ENCODE data around the gene GRB10.
A peak's percentile ranks its signal among the peaks of the same experiment; 100 is the strongest.

GRB10 gene

GRCh38 chr7:50793120-50793946, 10.6 kb upstream of the GRB10 start:
- Mint-ChIP-seq H3K27ac (no peak overlapping the region), H3K4me3 (peak overlapping the region; percentile 79), H3K36me3 (ENCODE audit: low read depth) (peaks cover 15% of the 10 kb centered on the region), H3K27me3 (ENCODE audit: low read depth, poor library complexity) (peaks cover 19% of the 10 kb centered on the region), H3K9me3 (peaks cover 25% of the 10 kb centered on the region), H3K4me1 (peaks cover 23% of the 10 kb centered on the region)
- DNase-seq = peak; percentile 68
- TF ChIP-seq CTCF (IDR thresholded peaks at IDR 0.05) = no peak

GRCh38 chr7:50792342-50793119, 9.8 kb upstream of the GRB10 start:
- Mint-ChIP-seq H3K27ac (peak overlapping the region; percentile 67), H3K9me3 (peaks cover 30% of the 10 kb centered on the region), H3K27me3 (ENCODE audit: low read depth, poor library complexity) (peaks cover 19% of the 10 kb centered on the region), H3K4me3 (peak overlapping the region; percentile 97), H3K36me3 (ENCODE audit: low read depth) (peaks cover 23% of the 10 kb centered on the region), H3K4me1 (peaks cover 23% of the 10 kb centered on the region)
- DNase-seq = peak; percentile 66
- TF ChIP-seq CTCF (IDR thresholded peaks at IDR 0.05) = no peak

- H3K27ac Mint-ChIP-seq = peak overlapping the region; percentile 67
- peaks cover 29% of the 10 kb centered on the region for H3K36me3 Mint-ChIP-seq (ENCODE audit: low read depth)
- H3K4me1 Mint-ChIP-seq = peaks cover 23% of the 10 kb centered on the region
- peaks cover 19% of the 10 kb centered on the region for H3K27me3 Mint-ChIP-seq (ENCODE audit: low read depth, poor library complexity)
- no peak for TF ChIP-seq CTCF (IDR thresholded peaks at IDR 0.05)
- DNase-seq = no peak
- peak overlapping the region; percentile 97 for H3K4me3 Mint-ChIP-seq
- peaks cover 30% of the 10 kb centered on the region for H3K9me3 Mint-ChIP-seq
Measured at GRCh38 chr7:50791938-50792341, 9.2 kb upstream of the GRB10 start.

GRCh38 chr7:50791363-50791937, 8.8 kb upstream of the GRB10 start:
- peaks cover 33% of the 10 kb centered on the region for H3K36me3 Mint-ChIP-seq (ENCODE audit: low read depth)
- TF ChIP-seq CTCF (IDR thresholded peaks at IDR 0.05) = no peak
- H3K4me1 Mint-ChIP-seq = peaks cover 23% of the 10 kb centered on the region
- H3K27ac Mint-ChIP-seq = peak overlapping the region; percentile 67
- H3K27me3 Mint-ChIP-seq (ENCODE audit: low read depth, poor library complexity) = peaks cover 23% of the 10 kb centered on the region
- no peak for DNase-seq
- peaks cover 34% of the 10 kb centered on the region for H3K9me3 Mint-ChIP-seq
- peak overlapping the region; percentile 97 for H3K4me3 Mint-ChIP-seq

- TF ChIP-seq CTCF (IDR thresholded peaks at IDR 0.05) = no peak
- Mint-ChIP-seq H3K36me3 (ENCODE audit: low read depth) (peaks cover 41% of the 10 kb centered on the region), H3K4me1 (peaks cover 23% of the 10 kb centered on the region), H3K27ac (no peak overlapping the region), H3K4me3 (peak overlapping the region; percentile 97), H3K27me3 (ENCODE audit: low read depth, poor library complexity) (peaks cover 28% of the 10 kb centered on the region), H3K9me3 (peaks cover 40% of the 10 kb centered on the region)
- DNase-seq = no peak
Measured at GRCh38 chr7:50790381-50790780, 7.7 kb upstream of the GRB10 start.

Measured in nephron progenitor cell (in vitro differentiated cells).